G401.6 (cell line): Measurements from ENCODE around the gene RAB44.
"Not testable (repeated sequence)": the region's sequence is repeated elsewhere in the genome, so short reads cannot be mapped to it uniquely, and the experiment has no call there.

Experiments used
- FAIRE-seq: peaks from 2 replicates; lab custom pipeline; 2012; peaks lifted over from hg19 to GRCh38; lab: Jason Lieb, UNC

Gene RAB44, protein sequence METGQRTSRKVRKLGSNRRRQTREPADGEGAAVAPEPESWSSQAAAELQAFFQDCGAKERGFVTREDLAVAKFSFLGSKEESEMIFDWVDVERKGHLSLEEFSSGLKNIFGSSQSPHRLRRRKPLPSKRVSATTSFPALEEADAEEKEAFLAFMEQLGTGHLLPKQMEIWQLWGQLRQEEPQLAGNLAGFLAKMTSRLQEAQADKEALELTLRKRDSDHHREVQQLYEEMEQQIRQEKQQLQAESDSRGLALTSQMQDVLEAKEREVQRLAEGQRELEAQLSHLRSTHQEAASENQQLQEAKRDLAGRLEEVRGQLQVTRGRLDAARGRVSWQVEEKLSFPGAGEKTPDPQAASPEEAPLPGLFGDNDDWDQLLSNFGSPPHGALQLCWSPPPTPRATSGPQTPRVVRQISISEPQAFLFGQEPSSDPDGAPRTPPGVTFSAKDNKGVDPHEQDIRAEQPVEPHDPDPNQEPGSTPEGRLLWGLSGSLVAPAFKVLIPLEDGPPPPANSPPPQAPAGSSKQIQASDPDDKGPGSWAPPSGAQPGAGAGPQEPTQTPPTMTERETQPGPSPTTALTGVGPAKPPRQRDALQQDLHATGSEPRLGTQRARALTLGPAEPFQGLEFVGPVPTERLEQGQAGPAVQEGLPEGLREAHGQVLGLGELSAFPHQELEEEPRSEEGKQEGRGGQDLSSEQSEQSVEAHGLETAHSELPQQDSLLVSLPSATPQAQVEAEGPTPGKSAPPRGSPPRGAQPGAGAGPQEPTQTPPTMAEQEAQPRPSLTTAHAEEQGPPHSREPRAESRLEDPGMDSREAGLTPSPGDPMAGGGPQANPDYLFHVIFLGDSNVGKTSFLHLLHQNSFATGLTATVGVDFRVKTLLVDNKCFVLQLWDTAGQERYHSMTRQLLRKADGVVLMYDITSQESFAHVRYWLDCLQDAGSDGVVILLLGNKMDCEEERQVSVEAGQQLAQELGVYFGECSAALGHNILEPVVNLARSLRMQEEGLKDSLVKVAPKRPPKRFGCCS

GRCh38 chr6:36697481-36697903 is at the start of gene RAB44:
RAB44 (plus strand) TSS chr6:36697826; CDS start chr6:36704236, 6,410 bp downstream.
- no peak for FAIRE-seq

DNA sequence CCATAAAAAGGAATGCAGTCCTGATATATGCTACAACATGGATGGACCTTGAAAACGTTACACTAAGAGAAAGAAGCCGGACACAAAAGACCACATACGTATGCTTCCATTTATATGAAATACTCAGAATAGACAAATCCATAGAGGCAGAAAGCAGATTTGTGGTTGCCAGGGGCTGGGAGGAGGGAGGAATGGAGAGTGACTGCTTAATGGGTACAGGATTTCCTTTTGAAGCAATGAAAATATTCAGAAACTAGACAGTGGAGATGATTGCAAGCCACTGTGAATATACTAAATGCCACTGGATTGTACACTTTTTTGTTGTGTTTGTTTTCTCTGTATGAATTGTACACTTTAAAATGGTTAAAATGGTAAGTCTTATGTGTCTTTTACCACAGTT is 48.5 kb upstream of the RAB44 start:
- FAIRE-seq = no peak

DNA sequence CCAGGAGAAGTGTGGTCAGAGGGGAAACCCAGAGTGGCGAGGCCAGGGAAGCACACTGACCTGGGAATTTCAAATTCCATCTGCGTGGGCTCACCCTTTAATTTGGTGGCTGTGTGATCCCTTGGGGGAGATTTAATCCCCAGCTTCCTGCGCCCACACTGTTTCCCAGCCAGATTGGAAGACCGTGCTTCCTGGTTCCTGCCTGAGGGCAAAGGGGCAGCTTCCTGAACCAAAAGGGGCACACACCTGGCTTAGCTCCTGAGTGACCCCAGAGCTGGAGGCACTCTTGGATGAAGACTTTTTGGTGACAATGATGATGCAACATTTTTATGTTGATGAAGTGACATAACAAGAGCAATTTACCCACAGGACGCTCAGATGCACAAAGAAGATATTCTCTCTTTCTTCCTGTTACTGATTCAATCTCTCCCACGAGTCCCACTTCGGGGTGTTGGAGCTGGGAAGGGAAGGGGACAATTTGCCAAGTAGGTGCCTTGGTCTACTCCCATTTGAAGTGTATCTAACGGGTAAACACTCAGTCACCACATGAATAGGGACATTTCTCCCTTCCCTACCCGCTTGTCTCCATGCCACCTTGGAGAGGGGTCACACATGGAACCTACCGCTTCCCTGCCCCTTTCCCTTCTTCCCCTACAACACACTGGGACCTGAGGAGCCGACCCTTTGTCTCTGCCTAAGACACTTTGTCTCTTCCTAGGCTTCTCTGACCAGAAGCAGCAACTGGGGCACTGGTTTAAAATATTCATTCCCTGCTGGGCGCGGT is 47.7 kb upstream of the RAB44 start:
- FAIRE-seq = no peak

GRCh38 chr6:36650848-36651478 is 46.7 kb upstream of the RAB44 start:
- FAIRE-seq = no peak

- FAIRE-seq = no peak
Measured at GRCh38 chr6:36651659-36652379, 45.8 kb upstream of the RAB44 start.

DNA sequence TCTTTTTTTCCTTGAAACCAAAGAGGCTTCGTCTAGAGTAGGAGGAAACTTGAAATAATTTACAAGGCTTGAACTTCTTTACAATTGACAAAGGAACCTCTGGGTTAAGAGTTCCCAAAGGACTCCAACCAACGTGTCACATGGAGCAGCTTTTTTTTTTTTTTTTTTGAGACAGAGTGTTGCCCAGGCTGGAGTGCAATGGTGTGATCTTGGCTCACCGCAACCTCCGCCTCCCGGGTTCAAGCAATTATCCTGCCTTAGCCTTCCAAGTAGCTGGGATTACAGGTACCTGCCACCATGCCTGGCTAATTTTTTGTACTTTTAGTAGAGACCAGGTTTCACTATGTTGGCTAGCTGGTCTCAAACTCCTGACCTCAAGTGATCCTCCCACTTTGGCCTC is 43.2 kb upstream of the RAB44 start:
- FAIRE-seq = not testable (repeated sequence)

GRCh38 chr6:36655085-36655724 is 42.4 kb upstream of the RAB44 start:
- FAIRE-seq = no peak

GRCh38 chr6:36656441-36656840 is 41.2 kb upstream of the RAB44 start:
- FAIRE-seq = no peak

DNA sequence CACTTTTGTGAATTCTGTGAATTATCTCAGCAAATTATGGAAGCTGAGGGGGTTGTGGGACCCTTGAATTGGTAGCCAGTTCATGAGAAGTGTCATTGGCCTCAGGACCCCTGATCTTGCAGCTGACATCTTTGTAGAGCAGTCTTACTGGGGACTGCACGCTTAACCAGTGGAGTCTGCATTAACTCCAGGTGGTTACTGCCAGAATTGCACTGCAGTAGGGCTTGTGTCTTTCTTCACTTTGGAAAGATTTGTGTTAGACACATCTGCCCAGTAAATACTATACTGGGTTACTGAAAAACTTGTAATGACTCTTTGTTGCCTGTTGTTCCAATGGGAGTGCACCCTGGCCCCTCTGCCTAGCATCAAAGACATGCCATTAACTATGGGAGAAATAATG is 40.4 kb upstream of the RAB44 start:
- FAIRE-seq = no peak

DNA sequence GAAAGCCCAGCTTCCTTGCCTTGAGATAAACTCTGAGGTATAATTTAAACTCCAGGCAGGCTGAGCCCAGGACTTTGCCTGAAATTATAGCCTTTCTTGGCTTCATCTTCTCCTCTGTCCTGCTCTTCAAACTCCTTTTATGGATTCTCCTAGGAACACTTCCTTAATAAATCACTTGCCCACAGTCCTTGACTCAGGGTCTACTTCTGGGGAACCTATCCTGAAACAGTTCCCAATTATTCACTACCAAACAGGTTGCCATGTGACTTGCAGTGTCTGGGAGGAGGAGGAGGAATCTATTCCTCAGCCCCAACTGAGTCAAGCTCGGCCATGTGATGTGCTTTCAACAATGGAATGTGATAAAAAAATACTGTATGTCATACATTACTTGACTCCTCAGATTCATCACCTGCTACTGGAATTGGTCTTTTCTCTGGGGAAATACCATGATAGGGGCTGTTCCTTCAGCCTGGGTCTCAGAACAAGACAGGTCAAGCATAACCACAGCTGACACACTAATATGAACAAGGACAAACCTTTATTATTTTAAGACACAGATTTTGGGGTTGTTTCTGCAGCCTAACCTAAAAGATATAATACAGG is 39.6 kb upstream of the RAB44 start:
- no peak for FAIRE-seq

DNA sequence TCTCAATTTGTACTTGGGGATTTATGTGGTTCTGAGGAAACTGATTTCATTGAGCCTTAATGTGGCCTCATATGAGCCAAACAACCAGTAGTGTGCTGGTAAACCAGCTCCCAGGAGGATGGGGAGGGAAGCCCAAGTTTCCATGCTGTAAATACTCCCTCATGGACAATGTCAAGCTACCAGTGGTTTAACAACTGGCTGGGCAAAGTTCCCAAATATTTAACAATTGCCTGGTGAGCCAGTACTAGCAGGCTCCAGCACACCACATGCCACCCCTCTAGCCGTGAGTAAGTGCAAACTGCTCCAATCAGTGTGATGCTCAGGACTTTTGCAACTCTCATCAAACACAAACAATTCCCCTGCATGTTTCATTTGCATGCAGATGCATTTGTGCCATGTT is 38.4 kb upstream of the RAB44 start:
- FAIRE-seq = no peak

- FAIRE-seq = no peak
Measured at GRCh38 chr6:36660771-36661471, 36.7 kb upstream of the RAB44 start.

GRCh38 chr6:36662380-36662779 is 35.2 kb upstream of the RAB44 start:
- FAIRE-seq = no peak

GRCh38 chr6:36662827-36663256 is 34.8 kb upstream of the RAB44 start:
- FAIRE-seq = no peak

GRCh38 chr6:36663504-36664446 is 33.9 kb upstream of the RAB44 start:
- no peak for FAIRE-seq

- no peak for FAIRE-seq
Measured at GRCh38 chr6:36665180-36665579, 32.4 kb upstream of the RAB44 start.

GRCh38 chr6:36666287-36666686 is 31.3 kb upstream of the RAB44 start:
- FAIRE-seq = no peak
